ENCODE measurements around the gene TSPAN9. TPM values are rescaled to one million over a fixed set of nuclear protein-coding genes. Genes with fewer than 3 reads are reported as not detected.

The TSPAN9 gene
- total RNA-seq, 1 donor from 2014 or later, result 20.5 TPM

GRCh38 chr12:3145546-3146310, 68.5 kb downstream of the TSPAN9 start:
- no peak for DNase-seq (ENCODE audit: low read depth)
- TF ChIP-seq, protein P1, sequence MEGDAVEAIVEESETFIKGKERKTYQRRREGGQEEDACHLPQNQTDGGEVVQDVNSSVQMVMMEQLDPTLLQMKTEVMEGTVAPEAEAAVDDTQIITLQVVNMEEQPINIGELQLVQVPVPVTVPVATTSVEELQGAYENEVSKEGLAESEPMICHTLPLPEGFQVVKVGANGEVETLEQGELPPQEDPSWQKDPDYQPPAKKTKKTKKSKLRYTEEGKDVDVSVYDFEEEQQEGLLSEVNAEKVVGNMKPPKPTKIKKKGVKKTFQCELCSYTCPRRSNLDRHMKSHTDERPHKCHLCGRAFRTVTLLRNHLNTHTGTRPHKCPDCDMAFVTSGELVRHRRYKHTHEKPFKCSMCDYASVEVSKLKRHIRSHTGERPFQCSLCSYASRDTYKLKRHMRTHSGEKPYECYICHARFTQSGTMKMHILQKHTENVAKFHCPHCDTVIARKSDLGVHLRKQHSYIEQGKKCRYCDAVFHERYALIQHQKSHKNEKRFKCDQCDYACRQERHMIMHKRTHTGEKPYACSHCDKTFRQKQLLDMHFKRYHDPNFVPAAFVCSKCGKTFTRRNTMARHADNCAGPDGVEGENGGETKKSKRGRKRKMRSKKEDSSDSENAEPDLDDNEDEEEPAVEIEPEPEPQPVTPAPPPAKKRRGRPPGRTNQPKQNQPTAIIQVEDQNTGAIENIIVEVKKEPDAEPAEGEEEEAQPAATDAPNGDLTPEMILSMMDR (conservative IDR thresholded peaks at IDR 0.05; ENCODE audit: low read depth, low read length), result no peak
- H3K4me3 ChIP-seq (ENCODE audit: low read depth, low read length), result no peak overlapping the region

GRCh38 chr12:3147260-3147659, 70.1 kb downstream of the TSPAN9 start:
- no peak for DNase-seq (ENCODE audit: low read depth)
- no peak overlapping the region for H3K4me3 ChIP-seq (ENCODE audit: low read depth, low read length)
- TF ChIP-seq, protein P1 (conservative IDR thresholded peaks at IDR 0.05; ENCODE audit: low read depth, low read length), result no peak

- TF ChIP-seq, protein P1 (conservative IDR thresholded peaks at IDR 0.05; ENCODE audit: low read depth, low read length), result no peak
- H3K4me3 ChIP-seq (ENCODE audit: low read depth, low read length), result no peak overlapping the region
- no peak for DNase-seq (ENCODE audit: low read depth)
Measured at GRCh38 chr12:3148366-3149000, 71.3 kb downstream of the TSPAN9 start.

DNA sequence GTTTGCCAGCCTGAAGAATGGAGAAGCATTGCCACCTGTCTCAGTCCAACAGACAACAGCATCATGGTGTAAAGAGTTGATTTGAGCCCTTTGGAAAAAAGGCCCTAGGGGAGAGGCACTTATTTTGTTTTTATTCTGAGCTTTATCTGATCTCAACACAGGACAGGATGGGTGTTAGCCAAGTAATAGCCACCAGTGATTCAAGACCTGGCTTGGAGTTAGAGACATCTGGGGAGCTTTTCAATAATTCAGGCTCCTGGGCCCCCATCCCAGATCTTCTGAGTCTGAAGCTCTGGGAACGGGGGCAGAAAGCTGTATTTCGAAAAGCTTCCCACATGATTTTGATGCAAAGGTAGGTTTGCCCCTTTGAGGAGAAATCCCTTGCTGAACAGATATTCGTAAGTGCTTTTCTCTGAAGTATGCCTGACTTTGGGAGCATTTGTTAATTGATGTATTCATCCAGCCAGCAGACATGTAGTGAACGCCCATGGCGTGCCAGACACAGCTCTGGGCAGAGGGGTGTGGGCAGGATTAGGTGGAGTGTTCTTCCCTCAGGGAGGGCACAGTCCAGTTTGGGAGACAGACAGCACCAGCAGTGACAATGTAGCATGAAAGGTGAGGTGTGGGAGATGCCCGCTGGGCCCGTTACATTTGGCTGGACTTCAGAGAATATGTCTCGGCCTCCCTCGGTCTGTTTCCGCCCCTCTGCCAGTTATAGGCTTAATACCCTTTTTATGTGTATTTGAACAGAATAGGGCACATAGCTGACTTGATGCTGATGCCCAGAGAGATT, 72.5 kb downstream of the TSPAN9 start:
- H3K4me3 ChIP-seq (ENCODE audit: low read depth, low read length), result no peak overlapping the region
- TF ChIP-seq, protein P1 (conservative IDR thresholded peaks at IDR 0.05; ENCODE audit: low read depth, low read length), result no peak
- DNase-seq (ENCODE audit: low read depth), result no peak

GRCh38 chr12:3150308-3150670, 73.1 kb downstream of the TSPAN9 start:
- TF ChIP-seq, protein P1 (conservative IDR thresholded peaks at IDR 0.05; ENCODE audit: low read depth, low read length), result no peak
- no peak overlapping the region for H3K4me3 ChIP-seq (ENCODE audit: low read depth, low read length)
- no peak for DNase-seq (ENCODE audit: low read depth)

GRCh38 chr12:3150931-3151835, 74.0 kb downstream of the TSPAN9 start:
- H3K4me3 ChIP-seq (ENCODE audit: low read depth, low read length), result no peak overlapping the region
- DNase-seq (ENCODE audit: low read depth), result no peak

More at GRCh38 chr12:3150931-3151835, 74.0 kb downstream of the TSPAN9 start:
- TF ChIP-seq, protein P1 (conservative IDR thresholded peaks at IDR 0.05; ENCODE audit: low read depth, low read length), result no peak
